GM19043 (cell line): Measurements from ENCODE around the gene TMEM231.
"Not testable (repeated sequence)": the region's sequence is repeated elsewhere in the genome, so short reads cannot be mapped to it uniquely, and the experiment has no call there.

Source experiments
- ATAC-seq: cut with Tn5 transposase; IDR thresholded peaks from one replicate; pipeline ENCODE4 v1.9.1; 2021; ENCODE audit warnings: low read depth; ENCODE audit not compliant: unreplicated experiment

The TMEM231 gene

GRCh38 chr16:75567911-75568310 is 11.9 kb upstream of the TMEM231 start:
- no peak for ATAC-seq

GRCh38 chr16:75566758-75567255 is 10.8 kb upstream of the TMEM231 start:
- peak; percentile 1 for ATAC-seq

- ATAC-seq, result peak; percentile 65
Measured at GRCh38 chr16:75566040-75566757, 10.1 kb upstream of the TMEM231 start, which contains the start of gene GABARAPL2. Gene GABARAPL2 (plus strand): TSS chr16:75566379. CDS start chr16:75566487, 108 bp downstream.

GRCh38 chr16:75565640-75566039 is 9.6 kb upstream of the TMEM231 start:
- ATAC-seq, result no peak

- no peak for ATAC-seq
Measured at GRCh38 chr16:75559564-75560372, 3.7 kb upstream of the TMEM231 start.

GRCh38 chr16:75558846-75559401 is 2.9 kb upstream of the TMEM231 start:
- no peak for ATAC-seq

- no peak for ATAC-seq
Measured at GRCh38 chr16:75556431-75556950, 439 bp upstream of the TMEM231 start.

- ATAC-seq, result no peak
Measured at GRCh38 chr16:75555213-75555706, 792 bp downstream of the TMEM231 start.

GRCh38 chr16:75552951-75553350 is 3.1 kb downstream of the TMEM231 start:
- no peak for ATAC-seq

GRCh38 chr16:75550211-75550662 is 5.8 kb downstream of the TMEM231 start:
- no peak for ATAC-seq

GRCh38 chr16:75548456-75548855 is 7.6 kb downstream of the TMEM231 start:
- not testable (repeated sequence) for ATAC-seq

- ATAC-seq, result no peak
Measured at GRCh38 chr16:75546293-75546692, 9.8 kb downstream of the TMEM231 start.

GRCh38 chr16:75545879-75546278 is 10.2 kb downstream of the TMEM231 start:
- ATAC-seq, result not testable (repeated sequence)

GRCh38 chr16:75542462-75542861 is 13.6 kb downstream of the TMEM231 start:
- ATAC-seq, result not testable (repeated sequence)

GRCh38 chr16:75541236-75541635 is 14.8 kb downstream of the TMEM231 start:
- ATAC-seq, result no peak

GRCh38 chr16:75538882-75539565 is 17.0 kb downstream of the TMEM231 start:
- not testable (repeated sequence) for ATAC-seq

- ATAC-seq, result no peak
Measured at GRCh38 chr16:75537776-75538175, 18.3 kb downstream of the TMEM231 start.

GRCh38 chr16:75535901-75536300 is 20.2 kb downstream of the TMEM231 start, which contains the start of gene CHST5:
Gene CHST5 (minus strand): TSS chr16:75536108. CDS start chr16:75530384, 5,724 bp downstream.
- ATAC-seq, result no peak

GRCh38 chr16:75535211-75535843 is 20.7 kb downstream of the TMEM231 start:
- no peak for ATAC-seq
